Epidermal melanocyte (primary cell): Measurements from ENCODE around the gene CDX1.
"Not testable (repeated sequence)": the region's sequence is repeated elsewhere in the genome, so short reads cannot be mapped to it uniquely, and the experiment has no call there.

Source experiments
- DNase-seq: peaks from one replicate; pipeline ENCODE4 v3.0.0; 2011; ENCODE audit warnings: low spot score; ENCODE audit not compliant: insufficient read length

Gene CDX1

GRCh38 chr5:150229571-150229970 is 63.0 kb downstream of the CDX1 start:
- no peak for DNase-seq

- no peak for DNase-seq
Observed at GRCh38 chr5:150230842-150231241, 64.3 kb downstream of the CDX1 start.

- not testable (repeated sequence) for DNase-seq
Observed at GRCh38 chr5:150233706-150234105, 67.1 kb downstream of the CDX1 start.
